HEK293 (cell line): ENCODE data around the gene MYCN.

ENCODE experiments used
- CTCF ChIA-PET: fragments of 350-600 bp; formaldehyde crosslinking; extraction: SDS; loops from one replicate; lab custom pipeline; 2021; ENCODE audit warnings: antibody characterized with exemption; lab: Yijun Ruan, JAX
- POLR2A ChIA-PET: fragments of 300-600 bp; formaldehyde crosslinking; extraction: SDS; loops from one replicate; lab custom pipeline; 2020; ENCODE audit warnings: antibody characterized with exemption, inconsistent platforms; lab: Yijun Ruan, JAX
- H3K27ac ChIP-seq: fragments of 200-500 bp; sonication (Bioruptor generic); 2 replicates; pipeline ENCODE4 v1.5.1; 2014; ENCODE audit warnings: low read depth, low read length, control low read depth, inconsistent platforms; ENCODE audit errors: extremely low read depth
- H3K36me3 ChIP-seq, 2 experiments: fragments of 200-500 bp in 1 of 2; sonication (Bioruptor generic) in 1 of 2; 1 replicate in 1 of 2; 2 replicates in 1 of 2; pipeline ENCODE4 v1.5.1; 2014 to 2017; ENCODE audit warnings: inconsistent platforms in 2 of 2, low read length in 2 of 2; ENCODE audit not compliant: control insufficient read depth in 2 of 2, insufficient read depth in 1 of 2
- H3K4me1 ChIP-seq: fragments of 200-500 bp; sonication (Bioruptor generic); 2 replicates; pipeline ENCODE4 v1.5.1; 2014; ENCODE audit warnings: mild to moderate bottlenecking, low read length, inconsistent platforms; ENCODE audit not compliant: control insufficient read depth, insufficient read depth
- H3K4me3 ChIP-seq: 2 replicates; pipeline ENCODE4 v1.5.1; 2011; ENCODE audit warnings: low read depth, mild to moderate bottlenecking, control low read depth, low read length, moderate library complexity
- H3K9me3 ChIP-seq: fragments of 200-500 bp; sonication (Bioruptor generic); 2 replicates; pipeline ENCODE4 v1.5.1; 2014; ENCODE audit warnings: low read depth, low read length, inconsistent platforms; ENCODE audit not compliant: control insufficient read depth, insufficient read depth
- PRDM2 ChIP-seq: fragments of 450-650 bp; formaldehyde crosslinking; IDR thresholded peaks from 2 replicates; pipeline ENCODE4 v1.5.1; 2016; ENCODE audit warnings: missing biosample characterization, missing genetic modification characterization, borderline replicate concordance
- ZBTB10 ChIP-seq: fragments of 450-650 bp; formaldehyde crosslinking; IDR thresholded peaks from 2 replicates; pipeline ENCODE4 v1.5.1; 2016; ENCODE audit warnings: missing biosample characterization, missing genetic modification characterization
- ZEB2 ChIP-seq: fragments of 450-650 bp; formaldehyde crosslinking; IDR thresholded peaks from 2 replicates; pipeline ENCODE4 v1.5.1; 2016; ENCODE audit warnings: missing biosample characterization, missing genetic modification characterization
- ZNF132 ChIP-seq: fragments of 450-650 bp; formaldehyde crosslinking; IDR thresholded peaks from 2 replicates; pipeline ENCODE4 v1.5.1; 2017; ENCODE audit warnings: missing biosample characterization, missing genetic modification characterization, borderline replicate concordance
- ZNF571 ChIP-seq: fragments of 450-650 bp; formaldehyde crosslinking; IDR thresholded peaks from 2 replicates; pipeline ENCODE4 v1.5.0; 2017; ENCODE audit warnings: missing biosample characterization, missing genetic modification characterization
- ZNF624 ChIP-seq: fragments of 450-650 bp; formaldehyde crosslinking; IDR thresholded peaks from 2 replicates; pipeline ENCODE4 v1.5.1; 2017; ENCODE audit warnings: missing biosample characterization, missing genetic modification characterization
- ZNF677 ChIP-seq: fragments of 450-650 bp; IDR thresholded peaks from 2 replicates; pipeline ENCODE4 v1.5.0; 2018; ENCODE audit warnings: missing biosample characterization, mild to moderate bottlenecking, missing genetic modification characterization, moderate library complexity
- ZNF747 ChIP-seq: fragments of 450-650 bp; formaldehyde crosslinking; IDR thresholded peaks from 2 replicates; pipeline ENCODE4 v1.5.1; 2016; ENCODE audit warnings: missing biosample characterization, missing genetic modification characterization
- ZNF768 ChIP-seq: fragments of 450-650 bp; formaldehyde crosslinking; IDR thresholded peaks from 2 replicates; pipeline ENCODE4 v1.5.1; 2018; ENCODE audit warnings: missing biosample characterization, mild to moderate bottlenecking, missing genetic modification characterization
- TF ChIP-seq, protein P1 (sequence below): fragments of 450-650 bp; formaldehyde crosslinking; IDR thresholded peaks from 2 replicates; pipeline ENCODE4 v1.5.1; 2016; ENCODE audit warnings: missing biosample characterization, missing genetic modification characterization
- TF ChIP-seq, protein P2 (sequence below): fragments of 450-650 bp; formaldehyde crosslinking; IDR thresholded peaks from 2 replicates; pipeline ENCODE4 v1.5.1; 2016; ENCODE audit warnings: missing biosample characterization, missing genetic modification characterization

MYCN gene

GRCh38 chr2:15899751-15900493 is 40.4 kb upstream of the MYCN start:
- Histone ChIP-seq H3K9me3 (no peaks in the 10 kb centered on the region), H3K27ac (no peak overlapping the region), H3K4me1 (no peaks in the 10 kb centered on the region), H3K36me3 (no peaks in the 10 kb centered on the region)
- ChIA-PET CTCF (no interaction called here), POLR2A (no interaction called here)
- TF ChIP-seq ZEB2 (tag by site-specific recombination) (no peak), ZNF132 (tag by site-specific recombination) (no peak), ZNF747 (no peak), PRDM2 (tag by site-specific recombination) (no peak), ZNF768 (tag by site-specific recombination) (no peak), ZNF624 (tag by site-specific recombination) (no peak), ZNF677 (no peak), ZNF571 (tag by site-specific recombination) (no peak), ZBTB10 (tag by site-specific recombination) (no peak)
- TF ChIP-seq, protein P1, sequence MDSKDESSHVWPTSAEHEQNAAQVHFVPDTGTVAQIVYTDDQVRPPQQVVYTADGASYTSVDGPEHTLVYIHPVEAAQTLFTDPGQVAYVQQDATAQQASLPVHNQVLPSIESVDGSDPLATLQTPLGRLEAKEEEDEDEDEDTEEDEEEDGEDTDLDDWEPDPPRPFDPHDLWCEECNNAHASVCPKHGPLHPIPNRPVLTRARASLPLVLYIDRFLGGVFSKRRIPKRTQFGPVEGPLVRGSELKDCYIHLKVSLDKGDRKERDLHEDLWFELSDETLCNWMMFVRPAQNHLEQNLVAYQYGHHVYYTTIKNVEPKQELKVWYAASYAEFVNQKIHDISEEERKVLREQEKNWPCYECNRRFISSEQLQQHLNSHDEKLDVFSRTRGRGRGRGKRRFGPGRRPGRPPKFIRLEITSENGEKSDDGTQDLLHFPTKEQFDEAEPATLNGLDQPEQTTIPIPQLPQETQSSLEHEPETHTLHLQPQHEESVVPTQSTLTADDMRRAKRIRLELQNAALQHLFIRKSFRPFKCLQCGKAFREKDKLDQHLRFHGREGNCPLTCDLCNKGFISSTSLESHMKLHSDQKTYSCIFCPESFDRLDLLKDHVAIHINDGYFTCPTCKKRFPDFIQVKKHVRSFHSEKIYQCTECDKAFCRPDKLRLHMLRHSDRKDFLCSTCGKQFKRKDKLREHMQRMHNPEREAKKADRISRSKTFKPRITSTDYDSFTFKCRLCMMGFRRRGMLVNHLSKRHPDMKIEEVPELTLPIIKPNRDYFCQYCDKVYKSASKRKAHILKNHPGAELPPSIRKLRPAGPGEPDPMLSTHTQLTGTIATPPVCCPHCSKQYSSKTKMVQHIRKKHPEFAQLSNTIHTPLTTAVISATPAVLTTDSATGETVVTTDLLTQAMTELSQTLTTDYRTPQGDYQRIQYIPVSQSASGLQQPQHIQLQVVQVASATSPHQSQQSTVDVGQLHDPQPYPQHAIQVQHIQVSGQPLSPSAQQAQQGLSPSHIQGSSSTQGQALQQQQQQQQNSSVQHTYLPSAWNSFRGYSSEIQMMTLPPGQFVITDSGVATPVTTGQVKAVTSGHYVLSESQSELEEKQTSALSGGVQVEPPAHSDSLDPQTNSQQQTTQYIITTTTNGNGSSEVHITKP (tag by site-specific recombination): no peak
- TF ChIP-seq, protein P2, sequence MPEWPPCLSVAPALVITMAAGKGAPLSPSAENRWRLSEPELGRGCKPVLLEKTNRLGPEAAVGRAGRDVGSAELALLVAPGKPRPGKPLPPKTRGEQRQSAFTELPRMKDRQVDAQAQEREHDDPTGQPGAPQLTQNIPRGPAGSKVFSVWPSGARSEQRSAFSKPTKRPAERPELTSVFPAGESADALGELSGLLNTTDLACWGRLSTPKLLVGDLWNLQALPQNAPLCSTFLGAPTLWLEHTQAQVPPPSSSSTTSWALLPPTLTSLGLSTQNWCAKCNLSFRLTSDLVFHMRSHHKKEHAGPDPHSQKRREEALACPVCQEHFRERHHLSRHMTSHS (tag by site-specific recombination): no peak
- TF ChIP-seq, all 188 proteins: peak for 0
- no peak overlapping the region for H3K4me3 ChIP-seq
